Epithelial cell of esophagus (primary cell): ENCODE results near the gene EHD1.

Experiments
- DNase-seq: peaks from one replicate; pipeline ENCODE4 v3.0.0; 2010; ENCODE audit warnings: low read depth
- H3K4me3 ChIP-seq: 2 replicates; pipeline ENCODE4 v1.5.1; 2011; ENCODE audit warnings: mild to moderate bottlenecking, low read length, control low read depth
- CTCF ChIP-seq: IDR thresholded peaks from 2 replicates; pipeline ENCODE4 v1.5.1; 2011; ENCODE audit warnings: low read depth, mild to moderate bottlenecking, low read length, control low read depth, inconsistent platforms; ENCODE audit not compliant: insufficient read depth; ENCODE audit errors: missing control alignments

The EHD1 gene

GRCh38 chr11:64880240-64881001 lies 2.0 kb upstream of the EHD1 start:
- H3K4me3 ChIP-seq, result no peak overlapping the region

GRCh38 chr11:64879244-64879900 lies 951 bp upstream of the EHD1 start:
- no peak for TF ChIP-seq CTCF
- H3K4me3 ChIP-seq, result peak overlapping the region; percentile 82
- no peak for DNase-seq

More at GRCh38 chr11:64880240-64881001, 2.0 kb upstream of the EHD1 start:
- TF ChIP-seq CTCF, result no peak
- no peak for DNase-seq

GRCh38 chr11:64878223-64878493 lies 263 bp downstream of the EHD1 start:
- peak overlapping the region; percentile 84 for H3K4me3 ChIP-seq
- no peak for TF ChIP-seq CTCF
- no peak for DNase-seq

- peak; percentile 26 for DNase-seq
- peak overlapping the region; percentile 84 for H3K4me3 ChIP-seq
- no peak for TF ChIP-seq CTCF
Measured at GRCh38 chr11:64877390-64878222, 815 bp downstream of the EHD1 start.

GRCh38 chr11:64876835-64877341 lies 1.5 kb downstream of the EHD1 start:
- TF ChIP-seq CTCF, result no peak
- peak; percentile 54 for DNase-seq
- H3K4me3 ChIP-seq, result peak overlapping the region; percentile 84

- peak overlapping the region; percentile 84 for H3K4me3 ChIP-seq
- TF ChIP-seq CTCF, result no peak
- DNase-seq, result no peak
Measured at GRCh38 chr11:64876229-64876750, 2.1 kb downstream of the EHD1 start.
